ENCODE measurements around the gene NDUFAF8. TPM values are rescaled to one million over a fixed set of nuclear protein-coding genes. Genes with fewer than 3 reads are reported as not detected.

The NDUFAF8 gene
- total RNA-seq, 1 experiment from 2014 or later: 60.1 TPM

DNA sequence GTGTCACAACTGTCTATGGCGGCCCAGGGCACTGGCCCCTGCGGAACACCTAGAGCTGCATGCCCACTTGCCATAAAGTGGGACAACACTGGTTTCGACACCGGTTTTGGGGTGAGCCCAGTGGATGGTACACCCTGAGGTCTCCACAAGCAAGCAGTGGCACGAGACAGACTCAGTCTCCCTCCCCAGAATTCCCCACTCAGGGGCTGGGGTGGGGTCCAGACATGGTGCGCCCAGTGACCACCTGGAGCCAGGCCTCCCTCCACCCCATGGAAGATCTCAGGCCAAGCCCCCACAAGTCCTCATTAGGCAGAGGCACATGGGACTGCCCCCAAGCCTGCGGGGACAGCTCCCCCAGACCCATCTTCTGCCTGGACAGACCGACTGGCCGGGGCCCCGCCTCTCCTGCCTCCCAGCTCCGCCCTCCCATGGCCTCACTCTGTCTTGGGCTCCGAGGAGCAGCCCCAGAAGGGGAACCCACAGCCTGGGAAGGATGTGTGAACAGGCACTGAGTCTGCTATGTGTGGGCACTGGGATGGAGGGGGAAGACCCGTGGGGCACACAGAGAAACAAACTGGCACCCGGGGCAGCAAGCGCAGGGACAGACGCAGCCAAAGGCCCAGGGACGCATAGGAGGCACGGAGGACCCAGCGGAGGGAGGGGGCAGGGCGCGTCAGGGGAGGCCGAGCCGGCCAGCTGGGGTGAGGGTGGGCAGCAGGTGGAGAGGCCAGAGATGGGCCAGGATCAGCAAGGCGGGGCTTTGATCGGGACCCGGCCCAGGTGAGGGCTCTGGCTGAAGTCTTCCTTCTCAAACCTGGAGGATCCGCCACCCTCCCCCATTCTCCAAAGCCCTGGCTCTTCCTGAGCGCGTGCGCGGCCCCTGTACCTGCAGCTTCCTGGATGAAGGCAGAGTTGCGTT is 3.0 kb upstream of the NDUFAF8 start:
- no peak overlapping the region for H2BK20ac ChIP-seq (ENCODE audit: low read depth, low read length, poor library complexity, severe bottlenecking)
- H3K4ac ChIP-seq (ENCODE audit: low read depth, low read length): no peak overlapping the region
- H3K27me3 Mint-ChIP-seq (ENCODE audit: low read depth): no peaks in the 10 kb centered on the region
- H3K27me3 ChIP-seq (ENCODE audit: insufficient read depth, low read length): no peaks in the 10 kb centered on the region
- H3K4me2 ChIP-seq (ENCODE audit: insufficient read depth, insufficient read length, low read length): no peak overlapping the region
- peaks cover 12% of the 10 kb centered on the region for H3K23me2 ChIP-seq (ENCODE audit: insufficient read length, low read depth, low read length, poor library complexity, severe bottlenecking)
- H3K36me3 Mint-ChIP-seq (ENCODE audit: insufficient read depth in 1 of 3, low read depth in 3 of 3): peaks cover 6 to 8% (median 7%) of the 10 kb centered on the region in 3 experiments
- H3K79me1 ChIP-seq (ENCODE audit: insufficient read depth, low read depth, low read length, poor library complexity, severe bottlenecking): peaks cover 3% of the 10 kb centered on the region
- H2BK12ac ChIP-seq (ENCODE audit: insufficient read length, low read depth, low read length): no peak overlapping the region
- no peak overlapping the region; the same call in 1 of the 2 replicates for H3K14ac ChIP-seq (ENCODE audit: insufficient read depth, low read length)
- no peak overlapping the region for H3K9ac ChIP-seq (ENCODE audit: extremely low read depth, insufficient read length, low read length)
- H2AK5ac ChIP-seq (ENCODE audit: insufficient read length, low read length): no peak overlapping the region
- peaks cover 10 to 16% of the 10 kb centered on the region in 2 experiments for H3K4me1 Mint-ChIP-seq
- H4K5ac ChIP-seq (ENCODE audit: insufficient read length, low read depth, low read length): no peak overlapping the region
- H3K56ac ChIP-seq (ENCODE audit: insufficient read length, low read depth, low read length): no peak overlapping the region
- no peak overlapping the region for H2BK15ac ChIP-seq (ENCODE audit: low read depth, low read length)
- no peaks in the 10 kb centered on the region for H3K9me3 ChIP-seq (ENCODE audit: control insufficient read depth, low read depth, low read length)
- H3K4me3 Mint-ChIP-seq: no peak overlapping the region
- no peak overlapping the region for H3K23ac ChIP-seq (ENCODE audit: insufficient read length, low read depth, low read length)
- H3T11ph ChIP-seq (ENCODE audit: low read length): no peak overlapping the region
- H3K18ac ChIP-seq (ENCODE audit: insufficient read length, low read depth, low read length): no peak overlapping the region
- H3K27ac ChIP-seq (ENCODE audit: insufficient read length, low read depth, low read length): no peak overlapping the region
- peak overlapping the region in 1 of 3 experiments; percentile 27; a peak in 1 of 7 replicates for H3K27ac Mint-ChIP-seq
- no peak for TF ChIP-seq CTCF (conservative IDR thresholded peaks at IDR 0.05)
- no CpG with 5 or more reads among the region's 32 CpGs for WGBS (ENCODE audit: extremely low coverage, insufficient read length, low lambda C conversion rate)
- no peaks in the 10 kb centered on the region for H3K4me1 ChIP-seq (ENCODE audit: insufficient read depth, low read length)
- H4K91ac ChIP-seq (ENCODE audit: insufficient read length, low read depth, low read length): no peak overlapping the region
- no peak for DNase-seq
- no peak overlapping the region for H2BK120ac ChIP-seq (ENCODE audit: low read depth, low read length, poor library complexity, severe bottlenecking)
- H2AFZ ChIP-seq (ENCODE audit: low read length): no peak overlapping the region
- no peaks in the 10 kb centered on the region for H4K20me1 ChIP-seq (ENCODE audit: control insufficient read depth, insufficient read depth, insufficient read length)
- H4K8ac ChIP-seq (replicated peaks; ENCODE audit: insufficient read length, low read depth, low read length): no peak overlapping the region
- no peak overlapping the region for H2BK5ac ChIP-seq (ENCODE audit: insufficient read length, low read length)
- H3K79me2 ChIP-seq (ENCODE audit: insufficient read depth, low read length): peaks cover 4% of the 10 kb centered on the region
- H3K9me3 Mint-ChIP-seq: no peaks in the 10 kb centered on the region; a peak in 1 of 5 replicates
